Fibroblast of pulmonary artery (primary cell): ENCODE data around the gene CBFB.

Source experiments
- DNase-seq: peaks from one replicate; pipeline ENCODE4 v3.0.0-alpha.2; 2010; ENCODE audit warnings: low read depth
- H3K4me3 ChIP-seq: replicated peaks from 2 replicates; pipeline ENCODE4 v1.5.1; 2011; ENCODE audit warnings: low read depth, mild to moderate bottlenecking, control low read depth, low read length, moderate library complexity
- CTCF ChIP-seq: IDR thresholded peaks from 2 replicates; pipeline ENCODE4 v1.5.1; 2011; ENCODE audit warnings: mild to moderate bottlenecking, control low read depth, low read length, inconsistent platforms; ENCODE audit errors: missing control alignments

Gene CBFB

GRCh38 chr16:67029254-67030096 lies 526 bp downstream of the CBFB start:
- peak overlapping the region; percentile 63 for H3K4me3 ChIP-seq
- DNase-seq = peak; percentile 52
- no peak for TF ChIP-seq CTCF

- DNase-seq = no peak
- TF ChIP-seq CTCF = no peak
- peak overlapping the region; percentile 63 for H3K4me3 ChIP-seq
Measured at GRCh38 chr16:67030221-67030962, 1.4 kb downstream of the CBFB start.

- no peak for TF ChIP-seq CTCF
- no peak overlapping the region for H3K4me3 ChIP-seq
- peak; percentile 58 for DNase-seq
Measured at GRCh38 chr16:67034487-67034886, 5.5 kb downstream of the CBFB start.

- no peak for TF ChIP-seq CTCF
- no peak for DNase-seq
- no peak overlapping the region for H3K4me3 ChIP-seq
Measured at GRCh38 chr16:67035364-67035763, 6.4 kb downstream of the CBFB start.

- no peak for TF ChIP-seq CTCF
- DNase-seq = no peak
- H3K4me3 ChIP-seq = no peak overlapping the region
Measured at GRCh38 chr16:67036323-67036741, 7.4 kb downstream of the CBFB start.

GRCh38 chr16:67039260-67040020 lies 10.5 kb downstream of the CBFB start:
- no peak for DNase-seq
- TF ChIP-seq CTCF = no peak
- H3K4me3 ChIP-seq = no peak overlapping the region
